ENCODE data around the gene SCRN2. TPM values are rescaled to one million over a fixed set of nuclear protein-coding genes. Genes with fewer than 3 reads are reported as not detected.

SCRN2 gene
- total RNA-seq, 4 donors from 2014 or later, result 13.9 to 24.8 (median 17.8) TPM

GRCh38 chr17:47806913-47807255 lies 34.2 kb downstream of the SCRN2 start:
- Histone ChIP-seq H3K4me3 (no peak overlapping the region), H3K27ac (no peak overlapping the region), H3K9me3 (no peaks in the 10 kb centered on the region), H3K36me3 (peaks cover 0 to 47% (median 13%) of the 10 kb centered on the region in 3 donors), H3K4me1 (peaks cover 0 to 28% (median 17%) of the 10 kb centered on the region in 3 donors), H3K27me3 (peaks cover 0 to 5% (median 0%) of the 10 kb centered on the region in 4 donors)
- no peak for DNase-seq
- TF ChIP-seq POLR2A (IDR thresholded peaks at IDR 0.05), result no peak
- no peak for TF ChIP-seq CTCF (IDR thresholded peaks at IDR 0.05)
- 88 to 89% methylated on average over 9 of the region's 9 CpGs for WGBS, 2 donors
- intact Hi-C loops (cut with DNase I), result loop anchor here (10.0 kb wide), 1 partner anchor 112 kb away; the partner anchor contains the start of gene TBKBP1

- peaks cover 0 to 5% (median 0%) of the 10 kb centered on the region in 4 donors for H3K27me3 ChIP-seq
- H3K4me3 ChIP-seq, result no peak overlapping the region
- DNase-seq, result no peak
- H3K4me1 ChIP-seq, result peaks cover 0 to 26% (median 17%) of the 10 kb centered on the region in 3 donors
- peaks cover 0 to 41% (median 13%) of the 10 kb centered on the region in 3 donors for H3K36me3 ChIP-seq
- H3K27ac ChIP-seq, result no peak overlapping the region
- no peaks in the 10 kb centered on the region for H3K9me3 ChIP-seq
- intact Hi-C loops (cut with DNase I), result loop anchor here (10.0 kb wide), 1 partner anchor 111 kb away; the partner anchor contains the start of gene TBKBP1
- WGBS, 2 donors, result 87 to 91% methylated on average over 9 to 10 of the region's 16 CpGs
- TF ChIP-seq CTCF (IDR thresholded peaks at IDR 0.05) (no peak), POLR2A (IDR thresholded peaks at IDR 0.05) (no peak)
These were observed 34.8 kb downstream of the SCRN2 start for GRCh38 chr17:47806026-47806912.

- Histone ChIP-seq H3K27ac (no peak overlapping the region), H3K36me3 (peaks cover 0 to 30% (median 13%) of the 10 kb centered on the region in 3 donors), H3K27me3 (peaks cover 0 to 5% (median 0%) of the 10 kb centered on the region in 4 donors), H3K9me3 (no peaks in the 10 kb centered on the region), H3K4me3 (no peak overlapping the region), H3K4me1 (peaks cover 0 to 8% (median 3%) of the 10 kb centered on the region in 3 donors)
- 54 to 56% methylated on average over 2 of the region's 3 CpGs for WGBS, 2 donors
- DNase-seq, result no peak
- intact Hi-C loops (cut with DNase I), result loop anchor here (10.0 kb wide), 1 partner anchor 110 kb away; the partner anchor contains the start of gene TBKBP1
- TF ChIP-seq POLR2A (IDR thresholded peaks at IDR 0.05) (no peak), CTCF (IDR thresholded peaks at IDR 0.05) (no peak)
These were observed 36.6 kb downstream of the SCRN2 start for GRCh38 chr17:47804461-47804860.

GRCh38 chr17:47803751-47804150 lies 37.3 kb downstream of the SCRN2 start:
- TF ChIP-seq CTCF (IDR thresholded peaks at IDR 0.05) (no peak), POLR2A (IDR thresholded peaks at IDR 0.05) (no peak)
- intact Hi-C loops (cut with DNase I), result loop anchor here (10.0 kb wide), 1 partner anchor 109 kb away; the partner anchor contains the start of gene TBKBP1
- no peak overlapping the region for H3K4me3 ChIP-seq

GRCh38 chr17:47803201-47803600 lies 37.9 kb downstream of the SCRN2 start:
- WGBS, 2 donors, result 54 to 55% methylated on average over 5 of the region's 5 CpGs
- Histone ChIP-seq H3K4me1 (no peaks in the 10 kb centered on the region), H3K9me3 (no peaks in the 10 kb centered on the region), H3K27me3 (peaks cover 0 to 8% (median 0%) of the 10 kb centered on the region in 4 donors), H3K4me3 (no peak overlapping the region), H3K27ac (no peak overlapping the region), H3K36me3 (peaks cover 0 to 17% (median 4%) of the 10 kb centered on the region in 3 donors)
- DNase-seq, result no peak
- TF ChIP-seq CTCF (IDR thresholded peaks at IDR 0.05) (no peak), POLR2A (IDR thresholded peaks at IDR 0.05) (no peak)
- intact Hi-C loops (cut with DNase I), result loop anchor here (10.0 kb wide), 1 partner anchor 108 kb away; the partner anchor contains the start of gene TBKBP1

More at GRCh38 chr17:47803751-47804150, 37.3 kb downstream of the SCRN2 start:
- Histone ChIP-seq H3K27ac (no peak overlapping the region), H3K9me3 (no peaks in the 10 kb centered on the region), H3K36me3 (peaks cover 0 to 23% (median 9%) of the 10 kb centered on the region in 3 donors), H3K27me3 (peaks cover 0 to 5% (median 0%) of the 10 kb centered on the region in 4 donors), H3K4me1 (peaks cover 0 to under 1% (median 0%) of the 10 kb centered on the region in 3 donors)
- no peak for DNase-seq
- WGBS, 2 donors, result 73 to 74% methylated on average over 4 to 5 of the region's 6 CpGs
